Stimulated activated CD8-positive, alpha-beta memory T cell treated with anti-CD3 and anti-CD28 coated beads, Interleukin-15, amount 100 ng/mL, for 24 hours (primary cell): Measurements from ENCODE around the gene LRRK2.
"Not testable (repeated sequence)": the region's sequence is repeated elsewhere in the genome, so short reads cannot be mapped to it uniquely, and the experiment has no call there.

ENCODE experiments used
- DNase-seq: peaks from one replicate; pipeline ENCODE4 v3.0.0-alpha.2; 2020; ENCODE audit warnings: low read depth

Gene LRRK2

DNA sequence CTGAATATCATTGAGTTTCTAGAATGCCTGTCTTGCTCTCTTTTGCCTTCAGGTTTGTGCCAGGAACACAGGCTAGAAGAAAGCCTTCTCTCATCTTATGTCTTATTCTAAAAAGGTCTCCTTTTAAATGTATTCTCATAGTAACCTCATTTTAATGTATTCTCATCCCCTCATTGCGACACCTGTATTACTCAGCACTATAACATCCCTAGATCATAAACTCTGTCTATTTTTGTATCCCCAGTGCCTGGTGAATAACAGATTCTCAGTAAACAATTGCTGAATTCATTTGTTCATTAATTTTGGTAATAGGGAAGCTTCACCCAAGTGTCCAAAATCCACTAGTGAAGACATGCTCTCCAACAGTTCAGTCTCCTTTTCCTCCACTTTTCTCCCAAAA lies 8.8 kb upstream of the LRRK2 start:
- DNase-seq, result no peak

DNA sequence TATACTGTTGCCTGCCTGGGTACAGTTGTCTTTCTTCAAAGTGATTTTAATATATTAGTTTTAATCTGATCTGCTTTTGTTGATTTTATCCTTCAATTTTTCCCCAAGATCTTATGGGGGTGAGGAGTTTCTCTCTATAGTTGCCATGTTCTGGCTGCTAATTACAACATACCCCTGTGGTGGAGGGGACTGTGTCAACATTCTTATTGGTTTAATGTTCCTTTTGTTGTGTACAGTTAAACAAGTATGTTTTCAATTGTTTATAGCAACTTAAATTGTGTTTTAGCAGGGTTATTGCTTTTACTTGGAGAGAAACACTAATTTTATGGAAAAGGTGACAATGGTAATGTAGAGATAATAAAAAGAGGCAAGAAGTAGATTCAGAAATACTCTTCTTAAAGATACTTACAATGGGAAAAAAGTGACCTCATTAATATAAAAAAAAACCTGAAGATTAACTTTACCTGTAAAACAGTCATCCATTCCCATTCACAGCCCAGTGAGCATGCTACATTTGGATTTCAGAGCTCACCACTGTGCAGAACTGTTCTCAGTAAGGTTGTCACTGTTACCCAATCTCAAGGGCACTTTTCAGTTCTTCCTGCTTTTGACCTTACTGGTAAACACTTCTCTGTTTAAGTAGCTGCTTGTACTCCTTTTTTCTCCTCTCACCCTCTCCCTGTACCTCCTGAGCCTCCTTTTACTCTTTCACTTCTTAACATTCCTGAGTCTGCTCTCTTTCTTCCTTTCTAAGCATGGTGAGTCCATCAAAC lies 8.1 kb upstream of the LRRK2 start:
- no peak for DNase-seq

GRCh38 chr12:40219760-40220159 lies 5.0 kb upstream of the LRRK2 start:
- no peak for DNase-seq

- no peak for DNase-seq
These were observed 2.5 kb upstream of the LRRK2 start for GRCh38 chr12:40222247-40222646.

DNA sequence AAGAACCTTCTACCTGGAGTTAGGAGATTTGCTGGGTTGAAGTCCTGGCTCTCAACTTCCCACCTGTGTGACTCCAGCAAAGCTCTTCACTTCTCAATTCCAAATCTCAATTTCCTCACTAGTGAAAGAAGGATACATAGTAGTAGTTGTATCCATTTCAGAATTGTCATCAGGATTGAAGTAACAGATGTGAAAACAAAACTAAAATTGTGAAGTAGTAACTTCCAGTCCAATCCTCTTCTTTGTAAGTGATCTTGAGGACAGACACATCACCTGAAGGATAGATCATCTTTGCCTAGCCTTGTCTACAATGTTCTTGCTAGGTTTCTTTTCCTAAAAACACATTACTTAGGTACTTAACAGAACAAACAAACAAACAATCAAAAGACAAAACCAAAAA lies 1.2 kb upstream of the LRRK2 start:
- DNase-seq, result no peak

DNA sequence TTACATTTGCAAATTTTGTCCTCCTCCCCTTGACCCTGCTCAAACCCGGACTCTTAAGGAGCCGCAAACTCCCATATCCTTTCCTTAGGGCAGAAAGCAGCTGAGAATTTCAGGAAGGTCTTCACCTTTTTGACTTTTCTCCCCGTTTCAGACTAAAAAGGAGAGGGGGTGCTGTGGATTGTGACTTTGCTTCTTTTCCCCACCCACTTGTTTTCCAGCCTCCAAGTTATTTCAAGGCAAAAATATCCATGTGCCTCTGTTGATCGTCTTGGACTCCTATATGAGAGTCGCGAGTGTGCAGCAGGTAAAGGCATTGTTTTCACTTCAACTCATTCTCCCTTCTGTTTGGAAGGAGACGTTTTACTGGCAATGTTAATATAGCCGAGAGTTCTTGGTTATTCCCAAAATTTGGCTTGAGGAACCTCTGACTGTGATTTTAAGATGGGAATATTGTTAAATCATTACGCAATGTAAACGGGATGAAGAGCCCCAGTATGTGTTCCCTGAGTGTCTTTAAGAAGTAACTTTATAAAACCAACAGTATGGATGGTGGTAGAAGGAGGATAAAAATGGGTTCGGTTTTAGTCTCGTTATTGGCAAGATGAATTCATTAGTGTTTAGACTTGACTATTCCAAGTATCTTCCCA lies 663 bp downstream of the LRRK2 start:
- DNase-seq, result no peak

GRCh38 chr12:40225984-40226602 lies 1.3 kb downstream of the LRRK2 start:
- no peak for DNase-seq

GRCh38 chr12:40226705-40227104 lies 1.9 kb downstream of the LRRK2 start:
- no peak for DNase-seq

GRCh38 chr12:40227447-40227846 lies 2.6 kb downstream of the LRRK2 start:
- no peak for DNase-seq

- no peak for DNase-seq
These were observed 3.9 kb downstream of the LRRK2 start for GRCh38 chr12:40228727-40229126.

- no peak for DNase-seq
These were observed 5.2 kb downstream of the LRRK2 start for GRCh38 chr12:40229690-40230651.

DNA sequence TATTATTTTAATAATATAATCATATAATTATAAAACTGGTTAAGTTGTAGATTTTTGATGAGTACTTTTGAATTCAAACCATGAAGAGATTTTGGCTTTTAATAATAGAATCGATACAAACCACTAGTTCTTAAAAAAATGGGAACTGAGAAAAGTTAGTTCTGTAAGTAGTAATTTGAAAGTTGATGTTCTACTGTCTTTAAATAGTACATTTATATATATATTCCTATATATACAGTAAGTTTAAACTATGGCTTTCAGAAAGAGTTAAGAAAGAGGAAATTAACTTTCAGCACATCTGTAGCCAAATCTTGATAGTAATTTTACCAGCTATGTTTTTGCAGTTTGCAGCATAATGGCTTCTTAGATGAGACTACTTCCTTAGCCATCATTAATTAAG lies 7.8 kb downstream of the LRRK2 start:
- no peak for DNase-seq

- no peak for DNase-seq
These were observed 9.1 kb downstream of the LRRK2 start for GRCh38 chr12:40233741-40234367.

GRCh38 chr12:40236357-40236850 lies 11.6 kb downstream of the LRRK2 start:
- no peak for DNase-seq

DNA sequence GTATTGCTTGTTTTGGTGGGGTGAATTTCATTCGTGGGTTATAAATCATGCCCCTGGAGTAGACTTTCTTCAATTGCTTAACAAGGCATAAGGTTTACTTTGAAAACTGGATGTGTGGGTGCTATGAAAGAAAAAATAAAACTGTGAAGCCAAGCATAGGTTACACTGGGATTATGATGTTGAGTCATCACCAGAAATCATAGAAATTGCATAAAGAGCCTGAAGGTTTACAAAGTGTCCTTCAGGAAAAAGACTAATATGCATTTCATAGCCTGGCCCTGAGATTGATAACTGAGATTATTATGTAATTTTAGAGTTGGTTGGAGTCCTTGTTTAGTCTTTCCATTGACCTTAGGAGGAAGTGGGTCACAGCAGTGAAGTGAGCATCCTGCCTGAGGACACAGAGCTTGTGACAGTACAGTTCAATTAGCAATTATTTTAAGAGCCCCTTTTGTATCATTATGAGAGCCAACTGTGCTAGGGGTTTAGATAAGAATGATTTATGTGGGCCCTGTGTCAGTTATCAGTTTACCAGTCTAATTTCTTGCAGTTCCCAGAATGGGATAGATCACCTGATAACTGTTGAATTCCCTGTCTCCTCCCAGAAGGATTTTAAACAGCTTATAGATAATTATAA lies 13.6 kb downstream of the LRRK2 start:
- DNase-seq, result no peak

GRCh38 chr12:40238979-40239378 lies 14.2 kb downstream of the LRRK2 start:
- DNase-seq, result no peak

- no peak for DNase-seq
These were observed 16.0 kb downstream of the LRRK2 start for GRCh38 chr12:40240779-40241178.

DNA sequence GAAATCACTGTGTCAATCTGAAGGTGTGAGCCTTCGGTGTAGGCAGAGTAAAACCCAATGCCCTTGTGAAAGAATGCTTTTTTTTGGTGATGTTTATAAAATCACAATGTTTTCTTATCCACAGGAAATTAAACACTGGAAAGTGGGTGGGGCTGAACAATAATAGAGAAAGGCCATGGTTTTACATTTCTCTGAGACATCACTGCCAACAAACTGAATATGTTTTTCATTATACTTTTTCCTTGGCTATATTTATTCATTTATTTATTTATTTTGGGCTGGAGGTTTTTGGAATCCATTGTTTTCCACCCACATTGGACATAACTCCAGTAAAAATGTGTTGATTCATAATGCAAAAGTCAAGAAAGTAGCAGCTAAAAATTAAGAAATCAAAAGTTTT lies 16.9 kb downstream of the LRRK2 start:
- DNase-seq, result no peak

- DNase-seq, result not testable (repeated sequence)
These were observed 19.8 kb downstream of the LRRK2 start for GRCh38 chr12:40244526-40245156.

DNA sequence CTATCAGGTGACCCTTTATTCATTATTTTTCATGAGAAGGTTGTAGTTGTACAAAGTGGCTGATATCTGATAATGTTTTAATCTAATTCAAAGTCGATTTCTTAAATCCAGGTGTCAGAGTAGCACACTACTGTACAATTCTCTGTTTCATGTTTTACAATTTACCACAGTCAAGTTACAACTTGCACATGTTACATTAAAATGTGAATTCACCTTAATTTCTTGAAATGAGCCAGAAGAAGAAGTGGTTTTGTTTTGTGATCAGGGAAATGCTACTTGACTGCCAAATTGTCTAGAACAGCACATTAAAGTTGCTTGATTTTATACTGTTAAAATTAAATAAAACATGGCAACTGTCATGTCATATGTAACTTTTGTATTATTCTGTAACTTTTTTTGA lies 23.2 kb downstream of the LRRK2 start:
- DNase-seq, result no peak
